Fibroblast of mammary gland (primary cell): ENCODE measurements around the gene EXOC3L2.

ENCODE experiments used
- DNase-seq: peaks from one replicate; pipeline ENCODE4 v3.0.0-alpha.2; 2010; ENCODE audit warnings: low read depth
- H3K4me3 ChIP-seq: 2 replicates; pipeline ENCODE4 v1.5.1; 2011; ENCODE audit warnings: low read depth, mild to moderate bottlenecking, low read length, moderate library complexity; ENCODE audit not compliant: control insufficient read depth
- CTCF ChIP-seq: conservative IDR thresholded peaks from 2 replicates; pipeline ENCODE4 v1.5.1; 2011; ENCODE audit warnings: low read depth, low read length, inconsistent platforms; ENCODE audit not compliant: control insufficient read depth, insufficient read depth

EXOC3L2 gene

GRCh38 chr19:45251452-45252354, 6.5 kb upstream of the EXOC3L2 start:
- H3K4me3 ChIP-seq = peak overlapping the region; percentile 73
- DNase-seq = no peak
- no peak for TF ChIP-seq CTCF

- TF ChIP-seq CTCF = no peak
- peak within 1 kb of the TSS; percentile 73 for H3K4me3 ChIP-seq
- DNase-seq = peak; percentile 26
Observed at GRCh38 chr19:45250832-45251451, 5.7 kb upstream of the EXOC3L2 start, which contains the start of gene MARK4. MARK4 (plus strand) TSS chr19:45251271; CDS start chr19:45251589, 318 bp downstream.

GRCh38 chr19:45250216-45250831, 5.1 kb upstream of the EXOC3L2 start:
- peak overlapping the region; percentile 60 for H3K4me3 ChIP-seq
- no peak for DNase-seq
- no peak for TF ChIP-seq CTCF

GRCh38 chr19:45249261-45250033, 4.2 kb upstream of the EXOC3L2 start:
- DNase-seq = no peak
- no peak for TF ChIP-seq CTCF
- H3K4me3 ChIP-seq = no peak overlapping the region

GRCh38 chr19:45247136-45247535, 1.9 kb upstream of the EXOC3L2 start:
- no peak for TF ChIP-seq CTCF
- no peak overlapping the region for H3K4me3 ChIP-seq
- no peak for DNase-seq

GRCh38 chr19:45245826-45246225, 619 bp upstream of the EXOC3L2 start:
- TF ChIP-seq CTCF = no peak

More at GRCh38 chr19:45245826-45246225, 619 bp upstream of the EXOC3L2 start:
- no peak for DNase-seq
- no peak overlapping the region for H3K4me3 ChIP-seq
